WTC11 (cell line): ENCODE data around the gene PPAT. TPM values are rescaled to one million over a fixed set of nuclear protein-coding genes. Genes with fewer than 3 reads are reported as not detected.
A peak's percentile ranks its signal among the peaks of the same experiment; 100 is the strongest.

Source experiments
- ATAC-seq: fragments of 200-7000 bp; cut with Tn5 transposase; 2 replicates; pipeline ENCODE4 v1.10.0; 2021; ENCODE audit warnings: mild to moderate bottlenecking, moderate library complexity
- CTCF ChIA-PET: fragments of 300-600 bp; sonication (Branson Sonifier 250); formaldehyde crosslinking; loops from one replicate; lab custom pipeline; 2021; ENCODE audit warnings: antibody characterized with exemption; lab: Charles Lee
- POLR2A ChIA-PET: fragments of 350-600 bp; sonication (Branson Sonifier 250); formaldehyde crosslinking; loops from one replicate; lab custom pipeline; 2021; ENCODE audit warnings: antibody characterized with exemption; lab: Charles Lee
- DNase-seq: peaks from one replicate; pipeline ENCODE4 v3.0.0; 2021; ENCODE audit warnings: low spot score
- H3K27ac Mint-ChIP-seq: 2 replicates; pipeline ENCODE4 v1.8.0; 2021; ENCODE audit warnings: mixed read lengths
- H3K27me3 Mint-ChIP-seq: 2 replicates; pipeline ENCODE4 v1.8.0; 2021; ENCODE audit warnings: low read depth, mild to moderate bottlenecking, moderate library complexity, mixed read lengths
- H3K36me3 Mint-ChIP-seq: 2 replicates; pipeline ENCODE4 v1.8.0; 2021; ENCODE audit warnings: mixed read lengths
- H3K4me1 Mint-ChIP-seq: 2 replicates; pipeline ENCODE4 v1.8.0; 2022; ENCODE audit warnings: mixed read lengths
- H3K4me3 Mint-ChIP-seq: 2 replicates; pipeline ENCODE4 v1.8.0; 2021; ENCODE audit warnings: mild to moderate bottlenecking, moderate library complexity, mixed read lengths
- H3K9me3 Mint-ChIP-seq: 2 replicates; pipeline ENCODE4 v1.8.0; 2021; ENCODE audit warnings: mixed read lengths
- ARID4B ChIP-seq: sonication (generic); formaldehyde crosslinking; IDR thresholded peaks from 2 replicates; pipeline ENCODE4 v1.8.0; 2023; ENCODE audit warnings: missing genetic modification reagents, mild to moderate bottlenecking, borderline replicate concordance
- ATF1 ChIP-seq: sonication (generic); formaldehyde crosslinking; IDR thresholded peaks from 2 replicates; pipeline ENCODE4 v1.8.1; 2023; ENCODE audit warnings: mild to moderate bottlenecking, moderate library complexity, missing genetic modification reagents
- CREM ChIP-seq: sonication (generic); formaldehyde crosslinking; IDR thresholded peaks from 2 replicates; pipeline ENCODE4 v1.8.1; 2022; ENCODE audit warnings: mild to moderate bottlenecking, missing genetic modification reagents, moderate library complexity
- FOXJ3 ChIP-seq: sonication (generic); formaldehyde crosslinking; IDR thresholded peaks from 2 replicates; pipeline ENCODE4 v1.9.0; 2021; ENCODE audit warnings: missing genetic modification reagents, mild to moderate bottlenecking, borderline replicate concordance
- FOXP4 ChIP-seq: sonication (generic); formaldehyde crosslinking; IDR thresholded peaks from 2 replicates; pipeline ENCODE4 v1.8.0; 2022; ENCODE audit warnings: mild to moderate bottlenecking, missing genetic modification reagents
- GABPB1 ChIP-seq: sonication (generic); formaldehyde crosslinking; IDR thresholded peaks from 2 replicates; pipeline ENCODE4 v1.8.1; 2023; ENCODE audit warnings: mild to moderate bottlenecking, missing genetic modification reagents
- IRF2 ChIP-seq: sonication (generic); formaldehyde crosslinking; IDR thresholded peaks from 2 replicates; pipeline ENCODE4 v1.8.0; 2022; ENCODE audit warnings: low read depth, missing genetic modification reagents, borderline replicate concordance
- JUN ChIP-seq: sonication (generic); formaldehyde crosslinking; IDR thresholded peaks from 2 replicates; pipeline ENCODE4 v1.8.0; 2023; ENCODE audit warnings: mild to moderate bottlenecking, missing genetic modification reagents
- MYBL2 ChIP-seq: sonication (generic); formaldehyde crosslinking; IDR thresholded peaks from 2 replicates; pipeline ENCODE4 v1.8.1; 2023; ENCODE audit warnings: mild to moderate bottlenecking, moderate library complexity, missing genetic modification reagents
- NFE2L1 ChIP-seq: sonication (generic); formaldehyde crosslinking; IDR thresholded peaks from 2 replicates; pipeline ENCODE4 v1.8.1; 2023; ENCODE audit warnings: missing genetic modification reagents
- NFYB ChIP-seq: sonication (generic); formaldehyde crosslinking; conservative IDR thresholded peaks from 2 replicates; pipeline ENCODE4 v1.8.0; 2022; ENCODE audit warnings: low read depth, missing genetic modification reagents
- NR2C2 ChIP-seq: sonication (generic); formaldehyde crosslinking; IDR thresholded peaks from 2 replicates; pipeline ENCODE4 v1.8.0; 2022; ENCODE audit warnings: mild to moderate bottlenecking, missing genetic modification reagents
- PRRX2 ChIP-seq: fragments of 250-450 bp; sonication (Bioruptor Pico); IDR thresholded peaks from 2 replicates; pipeline ENCODE4 v1.8.0; 2021; ENCODE audit warnings: mild to moderate bottlenecking
- SMAD4 ChIP-seq: sonication (generic); formaldehyde crosslinking; IDR thresholded peaks from 2 replicates; pipeline ENCODE4 v1.8.0; 2022; ENCODE audit warnings: mild to moderate bottlenecking, missing genetic modification reagents
- SP1 ChIP-seq: sonication (generic); formaldehyde crosslinking; conservative IDR thresholded peaks from 2 replicates; pipeline ENCODE4 v1.8.1; 2022; ENCODE audit warnings: missing genetic modification reagents
- ZBTB43 ChIP-seq: sonication (generic); formaldehyde crosslinking; IDR thresholded peaks from 2 replicates; pipeline ENCODE4 v1.8.1; 2023; ENCODE audit warnings: mild to moderate bottlenecking, missing genetic modification reagents
- ZSCAN18 ChIP-seq: fragments of 250-450 bp; sonication (Bioruptor Pico); IDR thresholded peaks from 2 replicates; pipeline ENCODE4 v2.1.2; 2022; ENCODE audit warnings: mild to moderate bottlenecking, moderate library complexity
- total RNA-seq: library from RNA; stranded (reverse); gene quantifications from 3 replicates; pipeline ENCODE4 v1.2.3, GENCODE V29; 2021
- TF ChIP-seq, protein P1 (sequence below): fragments of 250-450 bp; sonication (Bioruptor Pico); IDR thresholded peaks from 2 replicates; pipeline ENCODE4 v1.9.0; 2021; ENCODE audit warnings: mild to moderate bottlenecking
- TF ChIP-seq, protein P2 (sequence below): sonication (generic); formaldehyde crosslinking; IDR thresholded peaks from 2 replicates; pipeline ENCODE4 v1.8.0; 2022; ENCODE audit warnings: mild to moderate bottlenecking, missing genetic modification reagents

Gene PPAT
- total RNA-seq, 1 experiment from 2014 or later = 83.4 TPM

GRCh38 chr4:56465599-56466295, 30.3 kb upstream of the PPAT start:
- Mint-ChIP-seq H3K36me3 (peaks cover 30% of the 10 kb centered on the region), H3K9me3 (no peaks in the 10 kb centered on the region), H3K27me3 (no peaks in the 10 kb centered on the region), H3K27ac (peak overlapping the region; percentile 90), H3K4me3 (peak overlapping the region; percentile 93), H3K4me1 (peaks cover 34% of the 10 kb centered on the region)
- peak; percentile 5 for ATAC-seq
- ChIA-PET POLR2A (interaction anchor here (0.7 to 2.1 kb wide), 2 partner anchors 30 to 56 kb away, joined by 3 to 10 read pairs; partner anchors contain the start of genes PAICS and PPAT), CTCF (interaction anchor here (0.6 kb wide), 1 partner anchor 39 kb away, joined by 3 read pairs; the partner anchor contains the start of gene ARL9)
- TF ChIP-seq MYBL2 (CRISPR knock-in tag) = no peak
- no peak for TF ChIP-seq NR2C2 (CRISPR knock-in tag)
- no peak for TF ChIP-seq CREM (CRISPR knock-in tag)
- TF ChIP-seq GABPB1 (CRISPR knock-in tag) = no peak
- no peak for TF ChIP-seq ZBTB43 (CRISPR knock-in tag)
- TF ChIP-seq, protein P1, sequence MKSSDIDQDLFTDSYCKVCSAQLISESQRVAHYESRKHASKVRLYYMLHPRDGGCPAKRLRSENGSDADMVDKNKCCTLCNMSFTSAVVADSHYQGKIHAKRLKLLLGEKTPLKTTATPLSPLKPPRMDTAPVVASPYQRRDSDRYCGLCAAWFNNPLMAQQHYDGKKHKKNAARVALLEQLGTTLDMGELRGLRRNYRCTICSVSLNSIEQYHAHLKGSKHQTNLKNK = no peak
- no peak for TF ChIP-seq FOXP4 (CRISPR knock-in tag)
- TF ChIP-seq NFYB (CRISPR knock-in tag) = no peak
- no peak for TF ChIP-seq ZSCAN18 (CRISPR knock-in tag)
- no peak for TF ChIP-seq SP1 (CRISPR knock-in tag)
- TF ChIP-seq JUN (CRISPR knock-in tag) = no peak
- TF ChIP-seq ATF1 (CRISPR knock-in tag) = no peak
- TF ChIP-seq FOXJ3 = no peak
- no peak for TF ChIP-seq ARID4B (CRISPR knock-in tag)
- TF ChIP-seq SMAD4 (CRISPR knock-in tag) = no peak
- TF ChIP-seq PRRX2 (CRISPR knock-in tag) = no peak
- no peak for TF ChIP-seq NFE2L1 (CRISPR knock-in tag)
- no peak for TF ChIP-seq IRF2 (CRISPR knock-in tag)
- TF ChIP-seq, protein P2, sequence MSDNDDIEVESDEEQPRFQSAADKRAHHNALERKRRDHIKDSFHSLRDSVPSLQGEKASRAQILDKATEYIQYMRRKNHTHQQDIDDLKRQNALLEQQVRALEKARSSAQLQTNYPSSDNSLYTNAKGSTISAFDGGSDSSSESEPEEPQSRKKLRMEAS (CRISPR knock-in tag) = no peak
- DNase-seq = no peak
